Measurements from ENCODE around the gene DENND5A. TPM values are rescaled to one million over a fixed set of nuclear protein-coding genes. Genes with fewer than 3 reads are reported as not detected.

DENND5A gene
- total RNA-seq, 3 donors from 2014 or later, result 8.3 to 75.7 (median 17.3) TPM

- no peaks in the 10 kb centered on the region for H3K9me3 ChIP-seq
- ATAC-seq (peak; percentile 40), DNase-seq (peak in 2 of 3 donors; percentile 36 to 63)
- TF ChIP-seq, protein P1, sequence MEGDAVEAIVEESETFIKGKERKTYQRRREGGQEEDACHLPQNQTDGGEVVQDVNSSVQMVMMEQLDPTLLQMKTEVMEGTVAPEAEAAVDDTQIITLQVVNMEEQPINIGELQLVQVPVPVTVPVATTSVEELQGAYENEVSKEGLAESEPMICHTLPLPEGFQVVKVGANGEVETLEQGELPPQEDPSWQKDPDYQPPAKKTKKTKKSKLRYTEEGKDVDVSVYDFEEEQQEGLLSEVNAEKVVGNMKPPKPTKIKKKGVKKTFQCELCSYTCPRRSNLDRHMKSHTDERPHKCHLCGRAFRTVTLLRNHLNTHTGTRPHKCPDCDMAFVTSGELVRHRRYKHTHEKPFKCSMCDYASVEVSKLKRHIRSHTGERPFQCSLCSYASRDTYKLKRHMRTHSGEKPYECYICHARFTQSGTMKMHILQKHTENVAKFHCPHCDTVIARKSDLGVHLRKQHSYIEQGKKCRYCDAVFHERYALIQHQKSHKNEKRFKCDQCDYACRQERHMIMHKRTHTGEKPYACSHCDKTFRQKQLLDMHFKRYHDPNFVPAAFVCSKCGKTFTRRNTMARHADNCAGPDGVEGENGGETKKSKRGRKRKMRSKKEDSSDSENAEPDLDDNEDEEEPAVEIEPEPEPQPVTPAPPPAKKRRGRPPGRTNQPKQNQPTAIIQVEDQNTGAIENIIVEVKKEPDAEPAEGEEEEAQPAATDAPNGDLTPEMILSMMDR (IDR thresholded peaks at IDR 0.05), result no peak
- H3K36me3 ChIP-seq (ENCODE audit: low read depth), result no peaks in the 10 kb centered on the region
- no peak within 1 kb of the TSS for H3K4me3 ChIP-seq
- peaks cover 17% of the 10 kb centered on the region for H3K4me1 ChIP-seq (ENCODE audit: low read depth)
- intact Hi-C loops (cut with DNase I, micrococcal nuclease), result no loop called here
Measured at GRCh38 chr11:9091044-9091922, 173.9 kb downstream of the DENND5A start, which contains the start of gene SCUBE2. Gene SCUBE2, minus strand, starts transcription at chr11:9091599. Its CDS starts 71 bp downstream, at chr11:9091528.

- ATAC-seq (no peak), DNase-seq (no peak)
- peaks cover 17% of the 10 kb centered on the region for H3K4me1 ChIP-seq (ENCODE audit: low read depth)
- intact Hi-C loops (cut with DNase I, micrococcal nuclease), result no loop called here
- no peak overlapping the region for H3K4me3 ChIP-seq
- TF ChIP-seq, protein P1 (IDR thresholded peaks at IDR 0.05), result no peak
- no peaks in the 10 kb centered on the region for H3K36me3 ChIP-seq (ENCODE audit: low read depth)
- no peaks in the 10 kb centered on the region for H3K9me3 ChIP-seq
Measured at GRCh38 chr11:9090488-9091043, 174.6 kb downstream of the DENND5A start.

- Histone ChIP-seq H3K4me3 (no peak overlapping the region), H3K9me3 (no peaks in the 10 kb centered on the region), H3K36me3 (ENCODE audit: low read depth) (no peaks in the 10 kb centered on the region), H3K4me1 (ENCODE audit: low read depth) (peaks cover 17% of the 10 kb centered on the region)
- peak; percentile 83 for ATAC-seq
- TF ChIP-seq, protein P1 (IDR thresholded peaks at IDR 0.05), result no peak
- intact Hi-C loops (cut with DNase I, micrococcal nuclease), result no loop called here
- DNase-seq, result peak in 2 of 3 donors; percentile 49 to 53
Measured at GRCh38 chr11:9089636-9090035, 175.5 kb downstream of the DENND5A start.

GRCh38 chr11:9089061-9089460 is 176.1 kb downstream of the DENND5A start:
- peak; percentile 75 to 84 (median 77) for DNase-seq
- Histone ChIP-seq H3K36me3 (ENCODE audit: low read depth) (no peaks in the 10 kb centered on the region), H3K4me3 (no peak overlapping the region), H3K9me3 (no peaks in the 10 kb centered on the region), H3K4me1 (ENCODE audit: low read depth) (peaks cover 17% of the 10 kb centered on the region)
- TF ChIP-seq, protein P1 (IDR thresholded peaks at IDR 0.05), result no peak
- ATAC-seq, result peak; percentile 95
- intact Hi-C loops (cut with DNase I, micrococcal nuclease), result no loop called here

Small RNA genes within 50 kb of the gene (microRNA-seq; reads per million reads assigned to microRNA genes)
- gene MIR5691, result not detected

Other genes with a start within 250 kb of the DENND5A start
- 10 to 100 TPM in 2 of 3 donors, 1 to 10 TPM in 1; 8.7 to 18.7 (median 15.9) TPM for gene SCUBE2, start 173.8 kb downstream of the DENND5A start, total RNA-seq
- 10 to 100 TPM; 33.2 to 57.9 (median 54.0) TPM for gene TMEM41B, start 49.2 kb upstream of the DENND5A start, total RNA-seq
- 100 to 1,000 TPM in 1 of 3 donors, 10 to 100 TPM in 2; 68.8 to 141 (median 69.9) TPM for gene IPO7, start 119.3 kb upstream of the DENND5A start, total RNA-seq
- gene ZNF143, start 195.7 kb upstream of the DENND5A start, total RNA-seq, result 10 to 100 TPM; 20.3 to 40.3 (median 23.6) TPM